HepG2 (cell line): ENCODE results near the gene CYTH1. TPM values are rescaled to one million over a fixed set of nuclear protein-coding genes. Genes with fewer than 3 reads are reported as not detected.

Experiments
- FOXM1 ChIP-seq: sonication (generic); formaldehyde crosslinking; IDR thresholded peaks from 2 replicates; pipeline ENCODE4 v1.5.0; 2020; ENCODE audit warnings: missing genetic modification reagents
- GATAD1 ChIP-seq: IDR thresholded peaks from 2 replicates; pipeline ENCODE4 v1.6.1; 2016; ENCODE audit warnings: missing genetic modification reagents, missing compliant biosample characterization
- HMG20B ChIP-seq: conservative IDR thresholded peaks from 2 replicates; pipeline ENCODE4 v1.6.1; 2016; ENCODE audit warnings: missing genetic modification reagents, missing compliant biosample characterization
- MED1 ChIP-seq: sonication (generic); formaldehyde crosslinking; IDR thresholded peaks from 2 replicates; pipeline ENCODE4 v1.4.0; 2020; ENCODE audit warnings: missing genetic modification reagents
- SOX13 ChIP-seq, 3 experiments: fragments of 450-650 bp in 1 of 3; sonication (generic) in 1 of 3; formaldehyde crosslinking in 1 of 3; IDR thresholded peaks in 2 of 3; conservative IDR thresholded peaks in 1 of 3; 2 replicates each; pipeline versions ENCODE4 v1.5.0 to v1.6.1; 2016 to 2020; ENCODE audit warnings: antibody characterized with exemption in 1 of 3, mild to moderate bottlenecking in 1 of 3, missing compliant biosample characterization in 1 of 3, missing genetic modification reagents in 1 of 3, moderate library complexity in 1 of 3
- SOX5 ChIP-seq: IDR thresholded peaks from 2 replicates; pipeline ENCODE4 v1.6.1; 2016; ENCODE audit warnings: borderline replicate concordance
- YY1 ChIP-seq: IDR thresholded peaks from 2 replicates; pipeline ENCODE4 v1.6.1; 2011; ENCODE audit warnings: low read length, low read depth, moderate library complexity, mild to moderate bottlenecking; ENCODE audit not compliant: insufficient read depth, insufficient replicate concordance
- ZFYVE20 ChIP-seq: sonication (generic); formaldehyde crosslinking; IDR thresholded peaks from 2 replicates; pipeline ENCODE4 v1.8.0; 2023; ENCODE audit warnings: low read depth, mild to moderate bottlenecking, moderate library complexity, missing genetic modification reagents, borderline replicate concordance
- ZMYM2 ChIP-seq: sonication (generic); formaldehyde crosslinking; IDR thresholded peaks from 2 replicates; pipeline ENCODE4 v1.8.0; 2022; ENCODE audit warnings: mild to moderate bottlenecking, missing genetic modification reagents
- ZNF207 ChIP-seq: fragments of 450-650 bp; IDR thresholded peaks from 2 replicates; pipeline ENCODE4 v1.6.1; 2016; ENCODE audit warnings: antibody characterized with exemption, borderline replicate concordance
- ZNF329 ChIP-seq: sonication (generic); formaldehyde crosslinking; IDR thresholded peaks from 2 replicates; pipeline ENCODE4 v1.9.0; 2021; ENCODE audit warnings: low read depth, mild to moderate bottlenecking, missing genetic modification reagents
- ZNF709 ChIP-seq: sonication (generic); formaldehyde crosslinking; IDR thresholded peaks from 2 replicates; pipeline ENCODE4 v1.5.0; 2020; ENCODE audit warnings: mild to moderate bottlenecking, missing genetic modification reagents
- ZNF720 ChIP-seq: sonication (generic); formaldehyde crosslinking; IDR thresholded peaks from 2 replicates; pipeline ENCODE4 v1.4.0; 2020; ENCODE audit warnings: missing genetic modification reagents
- ZNF749 ChIP-seq: sonication (generic); formaldehyde crosslinking; IDR thresholded peaks from 2 replicates; pipeline ENCODE4 v1.8.0; 2022; ENCODE audit warnings: mild to moderate bottlenecking, missing genetic modification reagents, moderate library complexity, borderline replicate concordance
- ZNF761 ChIP-seq: sonication (generic); formaldehyde crosslinking; conservative IDR thresholded peaks from 2 replicates; pipeline ENCODE4 v1.4.0; 2020; ENCODE audit warnings: mild to moderate bottlenecking, missing genetic modification reagents
- polyA plus RNA-seq, 8 experiments: library from polyadenylated mRNA; depleted of rRNA in 3 of 8; stranded (reverse) in 7 of 8; unstranded in 1 of 8; fragments of >200 nt; fragmentation: Illumina TruSeq in 4 of 8; extraction: Trizol in 4 of 8; gene quantifications; 2 replicates each; pipeline versions ENCODE4 v1.2.1 to v1.2.3, GENCODE V29; 2011 to 2016; ENCODE audit warnings: low read depth in 4 of 8, missing spikeins in 1 of 8, mixed read lengths in 1 of 8; ENCODE audit not compliant: insufficient read depth in 1 of 8
- total RNA-seq, 5 experiments: library from RNA; depleted of rRNA; stranded (reverse); fragments of >200 nt; fragmentation: Illumina TruSeq; extraction: Trizol; gene quantifications; 2 replicates each; pipeline ENCODE4 v1.2.3, GENCODE V29; 2016; ENCODE audit warnings: low read depth in 1 of 5
- TF ChIP-seq, protein P1 (sequence below): sonication (generic); formaldehyde crosslinking; conservative IDR thresholded peaks from 2 replicates; pipeline ENCODE4 v1.4.0; 2020; ENCODE audit warnings: mild to moderate bottlenecking, missing genetic modification reagents, moderate library complexity
- TF ChIP-seq, protein P2 (sequence below): sonication (generic); formaldehyde crosslinking; IDR thresholded peaks from 2 replicates; pipeline ENCODE4 v1.4.0; 2020; ENCODE audit warnings: missing genetic modification reagents, borderline replicate concordance

Gene CYTH1
- total and polyA plus RNA-seq, 2 of the 13 experiments (the other 11 are each of a cell fraction or from before 2014, with no cell fraction given), result 20.1 to 48.9 TPM

GRCh38 chr17:78761789-78762406, 20.2 kb downstream of the CYTH1 start (continued):
- TF ChIP-seq, protein P1, sequence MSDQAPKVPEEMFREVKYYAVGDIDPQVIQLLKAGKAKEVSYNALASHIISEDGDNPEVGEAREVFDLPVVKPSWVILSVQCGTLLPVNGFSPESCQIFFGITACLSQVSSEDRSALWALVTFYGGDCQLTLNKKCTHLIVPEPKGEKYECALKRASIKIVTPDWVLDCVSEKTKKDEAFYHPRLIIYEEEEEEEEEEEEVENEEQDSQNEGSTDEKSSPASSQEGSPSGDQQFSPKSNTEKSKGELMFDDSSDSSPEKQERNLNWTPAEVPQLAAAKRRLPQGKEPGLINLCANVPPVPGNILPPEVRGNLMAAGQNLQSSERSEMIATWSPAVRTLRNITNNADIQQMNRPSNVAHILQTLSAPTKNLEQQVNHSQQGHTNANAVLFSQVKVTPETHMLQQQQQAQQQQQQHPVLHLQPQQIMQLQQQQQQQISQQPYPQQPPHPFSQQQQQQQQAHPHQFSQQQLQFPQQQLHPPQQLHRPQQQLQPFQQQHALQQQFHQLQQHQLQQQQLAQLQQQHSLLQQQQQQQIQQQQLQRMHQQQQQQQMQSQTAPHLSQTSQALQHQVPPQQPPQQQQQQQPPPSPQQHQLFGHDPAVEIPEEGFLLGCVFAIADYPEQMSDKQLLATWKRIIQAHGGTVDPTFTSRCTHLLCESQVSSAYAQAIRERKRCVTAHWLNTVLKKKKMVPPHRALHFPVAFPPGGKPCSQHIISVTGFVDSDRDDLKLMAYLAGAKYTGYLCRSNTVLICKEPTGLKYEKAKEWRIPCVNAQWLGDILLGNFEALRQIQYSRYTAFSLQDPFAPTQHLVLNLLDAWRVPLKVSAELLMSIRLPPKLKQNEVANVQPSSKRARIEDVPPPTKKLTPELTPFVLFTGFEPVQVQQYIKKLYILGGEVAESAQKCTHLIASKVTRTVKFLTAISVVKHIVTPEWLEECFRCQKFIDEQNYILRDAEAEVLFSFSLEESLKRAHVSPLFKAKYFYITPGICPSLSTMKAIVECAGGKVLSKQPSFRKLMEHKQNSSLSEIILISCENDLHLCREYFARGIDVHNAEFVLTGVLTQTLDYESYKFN (CRISPR knock-in tag), result peak; percentile 39
- TF ChIP-seq ZNF207 (no peak), YY1 (no peak), ZNF709 (CRISPR knock-in tag) (no peak), GATAD1 (CRISPR knock-in tag) (no peak), ZMYM2 (CRISPR knock-in tag) (no peak), ZNF329 (CRISPR knock-in tag) (no peak), ZNF720 (CRISPR knock-in tag) (no peak), ZNF761 (no peak), ZNF749 (CRISPR knock-in tag) (no peak), HMG20B (CRISPR knock-in tag) (no peak), FOXM1 (CRISPR knock-in tag) (no peak), ZFYVE20 (CRISPR knock-in tag) (no peak), SOX13 (IDR thresholded peaks at IDR 0.05) (no peak), SOX13 (CRISPR knock-in tag; conservative IDR thresholded peaks at IDR 0.05 in 1 of 2, IDR thresholded peaks at IDR 0.05 in 1 of 2) (peak in 1 of 2 experiments; percentile 72; a peak in 2 of 4 replicates), MED1 (CRISPR knock-in tag) (0 out of 2 replicates have a peak, but pooled peaks have one; percentile 27), SOX5 (CRISPR knock-in tag) (peak; percentile 61; the same call in 1 of the 2 replicates)
- TF ChIP-seq, protein P2, sequence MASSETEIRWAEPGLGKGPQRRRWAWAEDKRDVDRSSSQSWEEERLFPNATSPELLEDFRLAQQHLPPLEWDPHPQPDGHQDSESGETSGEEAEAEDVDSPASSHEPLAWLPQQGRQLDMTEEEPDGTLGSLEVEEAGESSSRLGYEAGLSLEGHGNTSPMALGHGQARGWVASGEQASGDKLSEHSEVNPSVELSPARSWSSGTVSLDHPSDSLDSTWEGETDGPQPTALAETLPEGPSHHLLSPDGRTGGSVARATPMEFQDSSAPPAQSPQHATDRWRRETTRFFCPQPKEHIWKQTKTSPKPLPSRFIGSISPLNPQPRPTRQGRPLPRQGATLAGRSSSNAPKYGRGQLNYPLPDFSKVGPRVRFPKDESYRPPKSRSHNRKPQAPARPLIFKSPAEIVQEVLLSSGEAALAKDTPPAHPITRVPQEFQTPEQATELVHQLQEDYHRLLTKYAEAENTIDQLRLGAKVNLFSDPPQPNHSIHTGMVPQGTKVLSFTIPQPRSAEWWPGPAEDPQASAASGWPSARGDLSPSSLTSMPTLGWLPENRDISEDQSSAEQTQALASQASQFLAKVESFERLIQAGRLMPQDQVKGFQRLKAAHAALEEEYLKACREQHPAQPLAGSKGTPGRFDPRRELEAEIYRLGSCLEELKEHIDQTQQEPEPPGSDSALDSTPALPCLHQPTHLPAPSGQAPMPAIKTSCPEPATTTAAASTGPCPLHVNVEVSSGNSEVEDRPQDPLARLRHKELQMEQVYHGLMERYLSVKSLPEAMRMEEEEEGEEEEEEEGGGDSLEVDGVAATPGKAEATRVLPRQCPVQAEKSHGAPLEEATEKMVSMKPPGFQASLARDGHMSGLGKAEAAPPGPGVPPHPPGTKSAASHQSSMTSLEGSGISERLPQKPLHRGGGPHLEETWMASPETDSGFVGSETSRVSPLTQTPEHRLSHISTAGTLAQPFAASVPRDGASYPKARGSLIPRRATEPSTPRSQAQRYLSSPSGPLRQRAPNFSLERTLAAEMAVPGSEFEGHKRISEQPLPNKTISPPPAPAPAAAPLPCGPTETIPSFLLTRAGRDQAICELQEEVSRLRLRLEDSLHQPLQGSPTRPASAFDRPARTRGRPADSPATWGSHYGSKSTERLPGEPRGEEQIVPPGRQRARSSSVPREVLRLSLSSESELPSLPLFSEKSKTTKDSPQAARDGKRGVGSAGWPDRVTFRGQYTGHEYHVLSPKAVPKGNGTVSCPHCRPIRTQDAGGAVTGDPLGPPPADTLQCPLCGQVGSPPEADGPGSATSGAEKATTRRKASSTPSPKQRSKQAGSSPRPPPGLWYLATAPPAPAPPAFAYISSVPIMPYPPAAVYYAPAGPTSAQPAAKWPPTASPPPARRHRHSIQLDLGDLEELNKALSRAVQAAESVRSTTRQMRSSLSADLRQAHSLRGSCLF (CRISPR knock-in tag), result no peak
